A673 (cell line): ENCODE results near the gene LRRTM2. TPM values are rescaled to one million over a fixed set of nuclear protein-coding genes. Genes with fewer than 3 reads are reported as not detected.

Experiments used
- BruUV-seq: library from RNA; stranded (reverse); fragments of 400-500 nt; replicated peaks from 2 replicates; lab custom pipeline; 2021; lab: Mats Ljungman, UMichigan
- CTCF ChIA-PET: fragments of 300-600 bp; sonication (Branson Sonifier 250); formaldehyde crosslinking; loops from one replicate; lab custom pipeline; 2022; ENCODE audit warnings: antibody characterized with exemption; lab: Charles Lee
- POLR2A ChIA-PET: fragments of 300-600 bp; sonication (Branson Sonifier 250); formaldehyde crosslinking; loops from one replicate; lab custom pipeline; 2022; ENCODE audit warnings: antibody characterized with exemption; ENCODE audit not compliant: low non-redundant PET; lab: Charles Lee
- DNase-seq: peaks from one replicate; pipeline ENCODE4 v3.0.0-alpha.2; 2015; ENCODE audit warnings: low spot score
- H3K27ac ChIP-seq: fragments of 200-600 bp; sonication (generic); 2 replicates; pipeline ENCODE4 v1.5.1; 2016; ENCODE audit warnings: mixed run types, low read depth, mild to moderate bottlenecking, mixed read lengths, antibody characterized with exemption, low read length; ENCODE audit not compliant: poor library complexity, severe bottlenecking
- H3K27me3 ChIP-seq: fragments of 200-600 bp; sonication (generic); replicated peaks from 2 replicates; pipeline ENCODE4 v1.6.1; 2017; ENCODE audit warnings: mixed run types, low read depth, mild to moderate bottlenecking, mixed read lengths, antibody characterized with exemption, low read length; ENCODE audit not compliant: insufficient read depth, poor library complexity
- H3K36me3 ChIP-seq: fragments of 200-600 bp; sonication (generic); 2 replicates; pipeline ENCODE4 v1.6.1; 2016; ENCODE audit warnings: mixed run types, mild to moderate bottlenecking, mixed read lengths, antibody characterized with exemption, low read length; ENCODE audit not compliant: insufficient read depth, poor library complexity, severe bottlenecking
- H3K4me1 ChIP-seq: fragments of 200-600 bp; sonication (generic); 2 replicates; pipeline ENCODE4 v1.6.1; 2017; ENCODE audit warnings: mixed run types, mild to moderate bottlenecking, mixed read lengths, antibody characterized with exemption, low read length; ENCODE audit not compliant: insufficient read depth, poor library complexity, severe bottlenecking
- H3K4me3 ChIP-seq: fragments of 200-600 bp; sonication (generic); 2 replicates; pipeline ENCODE4 v1.5.1; 2016; ENCODE audit warnings: low read depth, mixed run types, mild to moderate bottlenecking, mixed read lengths, low read length; ENCODE audit not compliant: poor library complexity, severe bottlenecking
- H3K9me3 ChIP-seq: fragments of 200-600 bp; sonication (generic); 2 replicates; pipeline ENCODE4 v1.6.1; 2016; ENCODE audit warnings: mixed run types, low read depth, mild to moderate bottlenecking, mixed read lengths, antibody characterized with exemption, low read length; ENCODE audit not compliant: poor library complexity, severe bottlenecking
- CTCF ChIP-seq: fragments of 300-800, 200-600 bp; sonication (generic); conservative IDR thresholded peaks from 2 replicates; pipeline ENCODE4 v1.5.1; 2017; ENCODE audit warnings: low read depth, mild to moderate bottlenecking, antibody characterized with exemption, low read length, moderate library complexity, mixed read lengths
- EZH2 ChIP-seq: fragments of 200-600 bp; sonication (generic); IDR thresholded peaks from 2 replicates; pipeline ENCODE4 v1.6.1; 2017; ENCODE audit warnings: borderline replicate concordance, low read depth, mild to moderate bottlenecking, mixed read lengths, antibody characterized with exemption, low read length; ENCODE audit not compliant: poor library complexity, severe bottlenecking
- intact Hi-C: fragments of 100-400 bp; cut with micrococcal nuclease; formaldehyde crosslinking; loops from one replicate; pipeline ENCODE4 v1.10.0; 2022; ENCODE audit not compliant: unreplicated experiment
- total RNA-seq: library from RNA; stranded (reverse); gene quantifications from 2 replicates; pipeline ENCODE4 v1.2.3, GENCODE V29; 2021

The LRRTM2 gene
- total RNA-seq, 1 experiment from 2014 or later, result 0.67 TPM

GRCh38 chr5:138913773-138914172 lies 38.6 kb upstream of the LRRTM2 start:
- no TSS peak for BruUV-seq
- Histone ChIP-seq H3K36me3 (no peaks in the 10 kb centered on the region), H3K4me3 (no peak overlapping the region), H3K4me1 (peaks cover 6% of the 10 kb centered on the region), H3K27me3 (no peaks in the 10 kb centered on the region), H3K27ac (no peak overlapping the region), H3K9me3 (no peaks in the 10 kb centered on the region)
- DNase-seq, result no peak
- ChIA-PET CTCF (no interaction called here), POLR2A (no interaction called here)
- intact Hi-C loops, result no loop called here
- no peak for TF ChIP-seq CTCF
- no peak for TF ChIP-seq EZH2

- BruUV-seq, result no TSS peak
- ChIA-PET CTCF (no interaction called here), POLR2A (no interaction called here)
- Histone ChIP-seq H3K4me3 (no peak overlapping the region), H3K27ac (no peak overlapping the region), H3K4me1 (peaks cover 7% of the 10 kb centered on the region), H3K9me3 (no peaks in the 10 kb centered on the region), H3K36me3 (no peaks in the 10 kb centered on the region), H3K27me3 (no peaks in the 10 kb centered on the region)
- intact Hi-C loops, result no loop called here
- TF ChIP-seq EZH2 (no peak), CTCF (no peak)
- no peak for DNase-seq
Measured at GRCh38 chr5:138912093-138912492, 37.0 kb upstream of the LRRTM2 start.

GRCh38 chr5:138911441-138911840 lies 36.3 kb upstream of the LRRTM2 start:
- ChIA-PET POLR2A (no interaction called here), CTCF (no interaction called here)
- TF ChIP-seq EZH2 (no peak), CTCF (no peak)
- H3K36me3 ChIP-seq, result no peaks in the 10 kb centered on the region
- no peak overlapping the region for H3K27ac ChIP-seq
- H3K27me3 ChIP-seq, result no peaks in the 10 kb centered on the region
- no peak for DNase-seq
- H3K9me3 ChIP-seq, result no peaks in the 10 kb centered on the region
- intact Hi-C loops, result no loop called here
- H3K4me3 ChIP-seq, result no peak overlapping the region
- peaks cover 7% of the 10 kb centered on the region for H3K4me1 ChIP-seq
- no TSS peak for BruUV-seq
